Measurements from ENCODE around the gene CPN2.

- no peak for TF ChIP-seq KDM5A (IDR thresholded peaks at IDR 0.05)
- TF ChIP-seq RAD21 (conservative IDR thresholded peaks at IDR 0.05 in 1 of 2, IDR thresholded peaks at IDR 0.05 in 1 of 2), result no peak
- TF ChIP-seq CTCF (IDR thresholded peaks at IDR 0.05), result no peak
- TF ChIP-seq HEYL (CRISPR knock-in tag; IDR thresholded peaks at IDR 0.05), result no peak
- TF ChIP-seq POLR2A (IDR thresholded peaks at IDR 0.05; ENCODE audit: low read length), result no peak
- TF ChIP-seq SMC3 (IDR thresholded peaks at IDR 0.05), result no peak
- no peak for TF ChIP-seq HOXB5 (CRISPR knock-in tag; IDR thresholded peaks at IDR 0.05)
- TF ChIP-seq RFX5 (IDR thresholded peaks at IDR 0.05), result no peak
- no peak for TF ChIP-seq ESRRA (IDR thresholded peaks at IDR 0.05; ENCODE audit: borderline replicate concordance, low read length)
- no peak for TF ChIP-seq BHLHE40 (IDR thresholded peaks at IDR 0.05; ENCODE audit: low read depth, low read length)
- no peak for TF ChIP-seq HDAC2 (IDR thresholded peaks at IDR 0.05)
- TF ChIP-seq JUN (IDR thresholded peaks at IDR 0.05), result no peak
- no peak for TF ChIP-seq MAX (IDR thresholded peaks at IDR 0.05)
- TF ChIP-seq EP300 (IDR thresholded peaks at IDR 0.05), result no peak
Observed at GRCh38 chr3:194392576-194392975, 41.4 kb upstream of the CPN2 start.
